ENCODE data around the gene PEF1.

Gene PEF1

DNA sequence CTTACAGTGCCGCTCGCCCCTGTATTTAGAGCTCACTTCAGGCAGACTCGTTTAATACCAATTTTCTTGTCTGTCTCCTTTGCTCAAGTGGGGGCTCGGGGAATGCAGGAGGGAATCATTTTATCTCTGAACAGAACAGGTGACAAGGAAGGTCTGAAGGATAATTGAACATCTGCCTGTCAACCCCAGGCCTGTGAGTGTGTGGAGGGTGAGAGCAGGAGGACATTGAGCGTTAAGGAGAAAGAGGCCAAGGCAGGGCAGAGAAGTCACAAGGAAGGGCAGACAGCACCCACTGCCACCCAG is 9.7 kb upstream of the PEF1 start:
- H3K9me3 ChIP-seq (ENCODE audit: control insufficient read depth, low read length): no peaks in the 10 kb centered on the region
- H3K27ac ChIP-seq (ENCODE audit: low read depth, low read length, severe bottlenecking): no peak overlapping the region
- WGBS, 2 experiments (ENCODE audit: insufficient coverage in 2 of 2): 92 to 100% methylated on average over 3 to 5 of the region's 5 CpGs
- H3K4me3 ChIP-seq (ENCODE audit: extremely low read depth, insufficient read depth, low read length, poor library complexity, severe bottlenecking): no peak overlapping the region
- H3K4me1 ChIP-seq (ENCODE audit: control insufficient read depth, insufficient read depth, low read length, poor library complexity, severe bottlenecking): peaks cover 15% of the 10 kb centered on the region
- no peaks in the 10 kb centered on the region for H3K36me3 ChIP-seq (ENCODE audit: control insufficient read depth, insufficient read depth, low read length)

GRCh38 chr1:31653717-31654473 is 9.2 kb upstream of the PEF1 start:
- Histone ChIP-seq H3K36me3 (ENCODE audit: control insufficient read depth, insufficient read depth, low read length) (no peaks in the 10 kb centered on the region), H3K27ac (ENCODE audit: low read depth, low read length, severe bottlenecking) (no peak overlapping the region), H3K4me3 (ENCODE audit: extremely low read depth, insufficient read depth, low read length, poor library complexity, severe bottlenecking) (no peak overlapping the region)

GRCh38 chr1:31652891-31653499 is 8.3 kb upstream of the PEF1 start:
- Histone ChIP-seq H3K36me3 (ENCODE audit: control insufficient read depth, insufficient read depth, low read length) (no peaks in the 10 kb centered on the region), H3K9me3 (ENCODE audit: control insufficient read depth, low read length) (no peaks in the 10 kb centered on the region), H3K4me1 (ENCODE audit: control insufficient read depth, insufficient read depth, low read length, poor library complexity, severe bottlenecking) (peaks cover 1% of the 10 kb centered on the region), H3K4me3 (ENCODE audit: extremely low read depth, insufficient read depth, low read length, poor library complexity, severe bottlenecking) (no peak overlapping the region), H3K27ac (ENCODE audit: low read depth, low read length, severe bottlenecking) (no peak overlapping the region)
- 85 to 90% methylated on average over 3 to 4 of the region's 4 CpGs for WGBS, 2 experiments (ENCODE audit: insufficient coverage in 2 of 2)

More at GRCh38 chr1:31653717-31654473, 9.2 kb upstream of the PEF1 start:
- Histone ChIP-seq H3K9me3 (ENCODE audit: control insufficient read depth, low read length) (no peaks in the 10 kb centered on the region), H3K4me1 (ENCODE audit: control insufficient read depth, insufficient read depth, low read length, poor library complexity, severe bottlenecking) (peaks cover 10% of the 10 kb centered on the region)
- 92 to 95% methylated on average over 7 to 11 of the region's 12 CpGs for WGBS, 2 experiments (ENCODE audit: insufficient coverage in 2 of 2)

- no peak overlapping the region for H3K27ac ChIP-seq (ENCODE audit: low read depth, low read length, severe bottlenecking)
- no peaks in the 10 kb centered on the region for H3K9me3 ChIP-seq (ENCODE audit: control insufficient read depth, low read length)
- H3K4me1 ChIP-seq (ENCODE audit: control insufficient read depth, insufficient read depth, low read length, poor library complexity, severe bottlenecking): peaks cover 2% of the 10 kb centered on the region
- 80 to 85% methylated on average over 6 of the region's 6 CpGs for WGBS, 2 experiments (ENCODE audit: insufficient coverage in 2 of 2)
- H3K4me3 ChIP-seq (ENCODE audit: extremely low read depth, insufficient read depth, low read length, poor library complexity, severe bottlenecking): no peak overlapping the region
- H3K36me3 ChIP-seq (ENCODE audit: control insufficient read depth, insufficient read depth, low read length): no peaks in the 10 kb centered on the region
Measured at GRCh38 chr1:31651766-31652165, 7.1 kb upstream of the PEF1 start.

GRCh38 chr1:31651089-31651420 is 6.4 kb upstream of the PEF1 start:
- 92 to 100% methylated on average over 1 of the region's 1 CpG for WGBS, 2 experiments (ENCODE audit: insufficient coverage in 2 of 2)
- no peak overlapping the region for H3K27ac ChIP-seq (ENCODE audit: low read depth, low read length, severe bottlenecking)

DNA sequence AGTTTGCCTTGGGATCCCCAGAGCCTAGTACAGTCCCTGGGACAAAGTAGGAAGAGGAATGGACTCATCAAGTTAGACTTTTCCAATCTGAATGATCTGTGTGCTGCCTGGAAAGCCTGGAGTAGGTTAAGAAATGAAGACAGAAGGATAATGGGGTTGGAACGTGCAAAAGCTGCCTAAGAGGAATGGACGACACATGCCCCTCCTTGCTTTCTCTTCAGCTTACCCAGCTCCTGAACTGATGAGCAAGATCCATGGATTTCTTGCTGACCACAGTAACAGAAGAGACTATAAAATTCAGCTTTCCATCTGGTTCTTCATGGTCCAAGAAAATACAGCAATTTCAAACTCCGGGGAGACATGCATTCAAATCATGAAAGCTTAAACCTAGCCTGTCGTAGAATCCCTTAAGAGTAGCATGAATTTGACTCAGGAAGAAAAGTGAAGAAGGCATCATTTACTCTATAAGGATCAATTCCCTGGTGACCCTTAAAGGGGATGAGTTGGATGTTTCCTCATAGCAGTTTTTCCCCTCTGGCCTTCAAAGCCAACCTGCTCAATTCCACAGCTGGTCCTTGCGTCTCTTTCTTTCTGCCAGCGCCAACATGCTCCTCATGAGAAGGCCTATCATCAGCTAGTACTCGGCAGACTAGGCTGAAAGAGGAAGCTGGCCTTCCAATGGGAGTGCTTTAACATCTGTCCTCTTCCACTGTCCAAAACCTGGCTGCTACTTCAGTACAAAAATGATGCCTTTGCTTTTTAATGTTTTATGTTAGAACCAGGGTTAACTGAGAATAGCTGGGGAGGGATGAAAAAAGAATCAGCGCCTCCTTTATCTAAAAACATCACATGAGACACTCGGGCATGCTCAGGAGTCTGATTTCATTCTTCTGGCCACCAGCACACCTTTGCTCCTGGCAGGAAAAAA is 5.7 kb upstream of the PEF1 start:
- 92 to 94% methylated on average over 4 to 8 of the region's 9 CpGs for WGBS, 2 experiments (ENCODE audit: insufficient coverage in 2 of 2)
- Histone ChIP-seq H3K27ac (ENCODE audit: low read depth, low read length, severe bottlenecking) (no peak overlapping the region), H3K9me3 (ENCODE audit: control insufficient read depth, low read length) (no peaks in the 10 kb centered on the region), H3K4me1 (ENCODE audit: control insufficient read depth, insufficient read depth, low read length, poor library complexity, severe bottlenecking) (peaks cover 3% of the 10 kb centered on the region), H3K4me3 (ENCODE audit: extremely low read depth, insufficient read depth, low read length, poor library complexity, severe bottlenecking) (no peak overlapping the region), H3K36me3 (ENCODE audit: control insufficient read depth, insufficient read depth, low read length) (no peaks in the 10 kb centered on the region)

More at GRCh38 chr1:31651089-31651420, 6.4 kb upstream of the PEF1 start:
- Histone ChIP-seq H3K4me1 (ENCODE audit: control insufficient read depth, insufficient read depth, low read length, poor library complexity, severe bottlenecking) (peaks cover 3% of the 10 kb centered on the region), H3K9me3 (ENCODE audit: control insufficient read depth, low read length) (no peaks in the 10 kb centered on the region), H3K4me3 (ENCODE audit: extremely low read depth, insufficient read depth, low read length, poor library complexity, severe bottlenecking) (no peak overlapping the region), H3K36me3 (ENCODE audit: control insufficient read depth, insufficient read depth, low read length) (no peaks in the 10 kb centered on the region)

GRCh38 chr1:31648641-31649357 is 4.1 kb upstream of the PEF1 start:
- Histone ChIP-seq H3K36me3 (ENCODE audit: control insufficient read depth, insufficient read depth, low read length) (no peaks in the 10 kb centered on the region), H3K4me3 (ENCODE audit: extremely low read depth, insufficient read depth, low read length, poor library complexity, severe bottlenecking) (no peak overlapping the region), H3K27ac (ENCODE audit: low read depth, low read length, severe bottlenecking) (no peak overlapping the region), H3K4me1 (ENCODE audit: control insufficient read depth, insufficient read depth, low read length, poor library complexity, severe bottlenecking) (peaks cover 6% of the 10 kb centered on the region), H3K9me3 (ENCODE audit: control insufficient read depth, low read length) (no peaks in the 10 kb centered on the region)
- 40 to 100% methylated on average over 1 to 2 of the region's 9 CpGs for WGBS, 2 experiments (ENCODE audit: insufficient coverage in 2 of 2)

- Histone ChIP-seq H3K27ac (ENCODE audit: low read depth, low read length, severe bottlenecking) (no peak overlapping the region), H3K36me3 (ENCODE audit: control insufficient read depth, insufficient read depth, low read length) (no peaks in the 10 kb centered on the region), H3K4me3 (ENCODE audit: extremely low read depth, insufficient read depth, low read length, poor library complexity, severe bottlenecking) (no peak overlapping the region), H3K4me1 (ENCODE audit: control insufficient read depth, insufficient read depth, low read length, poor library complexity, severe bottlenecking) (peaks cover 12% of the 10 kb centered on the region), H3K9me3 (ENCODE audit: control insufficient read depth, low read length) (no peaks in the 10 kb centered on the region)
- 83% methylated on average over 2 of the region's 2 CpGs; no CpG with 5 or more reads in 1 of the 2 experiments for WGBS, 2 experiments (ENCODE audit: insufficient coverage in 2 of 2)
Measured at GRCh38 chr1:31648190-31648589, 3.5 kb upstream of the PEF1 start.

GRCh38 chr1:31647106-31647505 is 2.4 kb upstream of the PEF1 start:
- Histone ChIP-seq H3K4me1 (ENCODE audit: control insufficient read depth, insufficient read depth, low read length, poor library complexity, severe bottlenecking) (peaks cover 23% of the 10 kb centered on the region), H3K4me3 (ENCODE audit: extremely low read depth, insufficient read depth, low read length, poor library complexity, severe bottlenecking) (no peak overlapping the region), H3K9me3 (ENCODE audit: control insufficient read depth, low read length) (no peaks in the 10 kb centered on the region), H3K27ac (ENCODE audit: low read depth, low read length, severe bottlenecking) (no peak overlapping the region), H3K36me3 (ENCODE audit: control insufficient read depth, insufficient read depth, low read length) (no peaks in the 10 kb centered on the region)
- 92 to 96% methylated on average over 1 to 2 of the region's 2 CpGs for WGBS, 2 experiments (ENCODE audit: insufficient coverage in 2 of 2)

GRCh38 chr1:31646259-31646960 is 1.7 kb upstream of the PEF1 start:
- no peaks in the 10 kb centered on the region for H3K9me3 ChIP-seq (ENCODE audit: control insufficient read depth, low read length)
- no peak overlapping the region for H3K27ac ChIP-seq (ENCODE audit: low read depth, low read length, severe bottlenecking)
- no peak overlapping the region for H3K4me3 ChIP-seq (ENCODE audit: extremely low read depth, insufficient read depth, low read length, poor library complexity, severe bottlenecking)
- WGBS, 2 experiments (ENCODE audit: insufficient coverage in 2 of 2): 90% methylated on average over 2 of the region's 4 CpGs; no CpG with 5 or more reads in 1 of the 2 experiments
- H3K4me1 ChIP-seq (ENCODE audit: control insufficient read depth, insufficient read depth, low read length, poor library complexity, severe bottlenecking): peaks cover 30% of the 10 kb centered on the region
- peaks cover 2% of the 10 kb centered on the region for H3K36me3 ChIP-seq (ENCODE audit: control insufficient read depth, insufficient read depth, low read length)
